Upper lobe of left lung (tissue), 4 donors: ENCODE data around the gene PIGBOS1.
A peak's percentile ranks its signal among the peaks of the same experiment; 100 is the strongest.

Experiments
- CTCF ChIP-seq, 6 experiments: fragments of 450-650 bp in 4 of 6; fragments of 200-600 bp in 2 of 6; sonication (generic) in 2 of 6; IDR thresholded peaks; one replicate each; pipeline ENCODE4 v1.5.1; 2016 to 2019; ENCODE audit warnings: antibody characterized with exemption in 6 of 6
- EP300 ChIP-seq, 4 donors: sonication (generic); formaldehyde crosslinking; IDR thresholded peaks; one replicate each; pipeline ENCODE4 v1.5.1; 2017; ENCODE audit warnings: antibody characterized with exemption in 4 of 4, control low read depth in 2 of 4
- POLR2AphosphoS5 ChIP-seq, 2 donors: sonication (generic); formaldehyde crosslinking; IDR thresholded peaks; one replicate each; pipeline ENCODE4 v1.5.1; 2017; ENCODE audit warnings: antibody characterized with exemption in 2 of 2

- TF ChIP-seq EP300 (IDR thresholded peaks at IDR 0.05) (peak in 1 of 4 donors; percentile 8), CTCF (IDR thresholded peaks at IDR 0.05) (no peak), POLR2AphosphoS5 (IDR thresholded peaks at IDR 0.05) (peak; percentile 28 to 77)
Observed at GRCh38 chr15:55289011-55289745, 29.7 kb downstream of the PIGBOS1 start.
